Measurements from ENCODE around the gene CLCNKA.
A peak's percentile ranks its signal among the peaks of the same experiment; 100 is the strongest.
"Not testable (repeated sequence)": the region's sequence is repeated elsewhere in the genome, so short reads cannot be mapped to it uniquely, and the experiment has no call there.

CLCNKA gene

GRCh38 chr1:16018308-16018707 lies 3.5 kb upstream of the CLCNKA start:
- DNase-seq, result no peak

- no peak for DNase-seq
These were observed 2.8 kb upstream of the CLCNKA start for GRCh38 chr1:16018749-16019643.

GRCh38 chr1:16019644-16020277 lies 2.1 kb upstream of the CLCNKA start:
- no peak for DNase-seq

GRCh38 chr1:16020325-16020724 lies 1.5 kb upstream of the CLCNKA start:
- DNase-seq, result no peak

DNA sequence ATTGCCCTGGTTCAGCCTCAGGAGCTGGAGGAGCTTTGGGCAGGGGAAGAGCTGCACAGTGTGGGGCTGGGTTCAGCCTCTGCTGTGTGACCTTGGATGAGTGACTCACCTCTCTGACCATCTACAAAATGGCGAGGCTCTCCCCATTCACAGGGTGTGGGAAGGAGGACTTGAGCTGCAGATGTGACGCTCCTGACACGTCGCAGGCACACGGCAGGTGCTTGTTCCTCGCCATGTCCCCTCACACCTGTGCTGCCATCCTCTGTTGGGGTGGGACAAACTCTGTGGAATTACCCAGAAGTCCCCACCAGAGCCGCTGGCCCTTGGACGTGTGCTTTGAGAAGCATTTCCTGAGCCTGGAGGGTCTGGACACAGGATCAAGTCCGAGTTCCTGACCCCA lies 958 bp upstream of the CLCNKA start:
- DNase-seq, result not testable (repeated sequence)

DNA sequence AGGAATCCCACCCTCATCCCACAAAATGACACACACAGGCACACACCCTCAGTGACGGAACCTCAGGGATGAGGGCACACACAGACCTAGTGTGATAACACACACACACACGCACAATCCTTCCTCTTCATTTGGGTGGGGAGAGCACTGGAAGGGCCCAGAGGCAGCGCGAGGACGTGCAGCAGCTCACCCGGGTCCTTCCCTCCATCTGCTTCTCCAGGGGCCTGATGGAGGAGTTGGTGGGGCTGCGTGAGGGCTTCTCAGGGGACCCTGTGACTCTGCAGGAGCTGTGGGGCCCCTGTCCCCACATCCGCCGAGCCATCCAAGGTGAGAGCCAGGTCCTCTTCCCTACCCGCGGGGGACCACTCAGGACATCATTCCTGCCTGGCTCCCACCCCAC lies 557 bp downstream of the CLCNKA start:
- no peak for DNase-seq

GRCh38 chr1:16023050-16023653 lies 1.3 kb downstream of the CLCNKA start:
- DNase-seq, result no peak

GRCh38 chr1:16026302-16026701 lies 4.5 kb downstream of the CLCNKA start:
- not testable (repeated sequence) for DNase-seq

GRCh38 chr1:16026723-16027484 lies 5.1 kb downstream of the CLCNKA start:
- DNase-seq, result peak; percentile 44

GRCh38 chr1:16028237-16029002 lies 6.6 kb downstream of the CLCNKA start:
- no peak for DNase-seq

GRCh38 chr1:16029003-16029268 lies 7.1 kb downstream of the CLCNKA start:
- not testable (repeated sequence) for DNase-seq

DNA sequence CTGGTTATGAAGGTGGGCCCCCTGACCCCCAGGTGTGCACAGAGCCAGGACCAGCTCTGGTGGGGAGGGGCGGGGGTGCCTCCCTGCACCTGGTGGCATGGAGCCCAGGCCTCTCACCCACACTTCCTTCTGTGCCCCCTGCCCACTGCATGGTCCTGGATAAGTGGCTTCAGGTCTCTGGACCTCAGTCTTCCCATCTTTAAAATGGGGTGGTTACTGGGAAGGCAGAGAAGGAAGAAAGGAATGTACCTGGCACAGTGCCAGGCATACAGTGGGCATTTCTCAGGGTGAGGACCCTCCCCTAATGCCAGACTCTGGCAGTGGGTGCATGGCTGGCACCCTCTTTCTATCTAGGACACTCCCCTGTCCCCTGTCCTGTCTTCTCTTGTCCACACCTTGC lies 7.5 kb downstream of the CLCNKA start:
- no peak for DNase-seq

GRCh38 chr1:16031551-16031950 lies 9.7 kb downstream of the CLCNKA start:
- no peak for DNase-seq

DNA sequence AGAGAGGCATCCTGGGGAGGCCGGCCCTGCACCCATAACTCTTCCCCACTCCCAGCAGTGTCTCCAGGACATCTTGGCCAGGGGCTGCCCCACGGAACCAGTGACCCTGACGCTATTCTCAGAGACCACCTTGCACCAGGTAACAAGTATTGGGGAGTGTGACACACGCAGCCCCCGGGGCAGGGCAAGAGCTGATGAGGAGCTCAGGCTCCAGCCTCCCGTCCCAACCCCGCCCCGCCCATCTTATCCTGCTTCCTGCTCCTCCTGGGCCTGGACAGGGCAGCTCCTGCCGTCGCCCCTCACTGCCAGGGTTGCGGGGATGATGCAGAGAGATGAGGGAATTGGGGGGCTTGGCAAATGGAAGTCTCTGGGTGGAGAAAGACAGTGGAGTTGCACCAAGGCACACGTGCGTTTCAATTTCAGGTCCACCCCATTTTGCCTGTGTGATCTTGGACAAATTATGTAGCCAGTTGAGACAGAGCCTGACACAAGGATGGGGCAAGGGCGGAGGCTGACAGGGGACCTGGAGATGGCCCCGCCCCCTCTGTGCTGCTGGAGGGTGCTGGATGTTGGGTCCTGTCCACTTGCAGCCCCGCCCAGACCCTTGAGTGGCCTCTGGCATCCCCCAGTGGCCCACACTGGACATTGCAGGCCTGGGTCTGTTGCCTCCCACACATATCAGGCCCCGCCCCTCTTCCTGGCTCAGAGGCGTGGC lies 10.7 kb downstream of the CLCNKA start:
- DNase-seq, result peak; percentile 77

DNA sequence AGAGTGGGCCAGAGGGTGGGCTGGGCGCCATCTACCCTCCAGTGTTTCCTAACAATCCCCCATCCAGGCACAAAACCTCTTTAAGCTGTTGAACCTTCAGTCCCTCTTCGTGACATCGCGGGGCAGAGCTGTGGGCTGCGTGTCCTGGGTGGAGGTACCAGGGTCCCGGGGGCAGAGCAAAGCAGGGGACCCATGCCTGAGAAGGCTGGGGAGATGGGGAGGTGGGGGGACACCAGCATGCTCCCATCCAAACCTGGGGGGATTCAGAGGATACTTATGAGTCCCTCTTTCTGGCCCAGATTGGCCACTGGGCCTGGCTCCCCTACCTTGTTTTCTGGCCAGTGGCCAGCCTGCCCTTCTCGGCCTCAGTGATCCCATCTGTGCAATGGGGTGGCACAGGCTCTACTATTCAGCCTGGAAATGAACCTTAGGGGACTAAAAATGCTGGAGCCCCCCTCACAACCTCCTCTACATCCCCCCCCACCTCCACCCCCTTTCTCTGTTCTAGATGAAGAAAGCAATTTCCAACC lies 11.3 kb downstream of the CLCNKA start:
- DNase-seq, result not testable (repeated sequence)

GRCh38 chr1:16036461-16036860 lies 14.6 kb downstream of the CLCNKA start:
- DNase-seq, result not testable (repeated sequence)

DNA sequence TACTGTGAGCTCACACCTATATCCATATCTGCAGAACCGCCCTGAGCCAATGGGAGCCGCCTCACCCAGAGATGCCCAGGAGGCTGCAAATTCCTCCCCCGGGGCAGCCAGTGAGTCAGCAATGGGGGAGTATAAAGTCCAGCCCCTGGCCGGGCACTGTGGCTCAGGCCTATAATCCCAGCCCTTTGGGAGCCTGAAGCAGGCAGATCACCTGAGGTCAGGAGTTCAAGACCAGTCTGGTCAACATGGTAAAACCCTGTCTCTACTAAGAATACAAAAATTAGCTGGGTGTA lies 16.7 kb downstream of the CLCNKA start:
- no peak for DNase-seq

DNA sequence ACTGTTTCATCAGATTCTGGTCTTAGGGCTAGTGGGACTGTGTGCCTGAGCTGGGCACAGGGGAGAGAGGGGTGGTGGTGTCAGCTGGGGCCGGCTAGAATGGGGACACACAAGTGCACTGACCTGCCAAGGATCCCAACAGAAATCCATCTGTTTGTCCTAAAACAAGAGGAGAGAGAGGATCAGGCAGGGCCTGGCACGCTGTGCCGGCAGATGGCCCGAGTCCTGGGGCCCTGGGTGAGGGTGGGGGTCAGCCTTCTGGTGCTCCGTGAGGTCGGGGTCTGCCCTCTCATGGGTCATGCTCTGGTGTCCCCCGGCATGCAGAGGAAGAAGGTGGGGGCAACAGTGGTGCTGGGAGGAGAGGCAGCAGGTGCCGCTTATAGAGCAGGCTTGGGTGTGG lies 18.0 kb downstream of the CLCNKA start:
- not testable (repeated sequence) for DNase-seq

GRCh38 chr1:16041200-16041599 lies 19.4 kb downstream of the CLCNKA start:
- no peak for DNase-seq

- no peak for DNase-seq
These were observed 20.3 kb downstream of the CLCNKA start for GRCh38 chr1:16042096-16042495.

- DNase-seq, result not testable (repeated sequence)
These were observed 20.8 kb downstream of the CLCNKA start for GRCh38 chr1:16042654-16043053.

DNA sequence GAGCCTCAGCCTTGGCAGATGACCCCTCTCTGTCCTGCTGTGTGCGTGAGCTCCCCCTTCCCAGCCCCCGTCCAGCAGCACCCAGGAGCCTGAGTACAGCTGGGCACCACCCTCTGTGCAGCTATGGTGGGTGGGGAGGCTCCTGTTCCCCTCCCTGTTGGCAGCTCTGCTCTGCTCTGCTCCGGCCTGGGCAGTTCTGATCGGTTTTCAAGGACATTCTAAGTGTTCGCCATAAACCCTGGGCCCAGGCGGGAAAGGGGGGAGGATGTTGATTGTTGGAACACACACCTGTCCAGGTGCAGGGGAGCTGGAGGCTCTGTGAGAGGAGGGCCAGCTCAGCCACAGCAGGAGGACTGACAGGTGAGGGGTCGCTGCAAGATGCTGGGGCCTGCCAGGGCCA lies 21.7 kb downstream of the CLCNKA start, which contains the start of gene CLCNKB:
CLCNKB (plus strand) TSS at position 262 of the 400 bp plus-strand sequence. CDS start 711 bp downstream, outside the sequence.
- no peak for DNase-seq

All from stimulated activated CD4-positive, alpha-beta T cell treated with anti-CD3 and anti-CD28 coated beads, Interleukin-15, amount 100 ng/mL, for 24 hours (primary cell).